HCT116 (cell line): ENCODE data around the gene IL1R2. TPM values are rescaled to one million over a fixed set of nuclear protein-coding genes. Genes with fewer than 3 reads are reported as not detected.

Source experiments
- ATAC-seq: fragments of 200-7000 bp; cut with Tn5 transposase; 2 replicates; pipeline ENCODE4 v1.9.1; 2020; ENCODE audit warnings: mild to moderate bottlenecking, moderate library complexity
- BruUV-seq: library from RNA; stranded (reverse); fragments of 400-500 nt; replicated peaks from 2 replicates; lab custom pipeline; 2021; lab: Mats Ljungman, UMichigan
- CTCF ChIA-PET: fragments of 300-600 bp; sonication (Branson Sonifier 250); formaldehyde crosslinking; loops from one replicate; lab custom pipeline; 2021; ENCODE audit warnings: antibody characterized with exemption; lab: Charles Lee
- POLR2A ChIA-PET: fragments of 300-600, 350-600 bp; sonication (Branson Sonifier 250); formaldehyde crosslinking; loops from one replicate; lab custom pipeline; 2021; ENCODE audit warnings: antibody characterized with exemption; lab: Charles Lee
- RAD21 ChIA-PET, 2 experiments: fragments of 300-600 bp; sonication (Branson Sonifier 250); formaldehyde crosslinking; loops; one replicate each; lab custom pipeline; 2023; ENCODE audit warnings: low total read pairs in 2 of 2; ENCODE audit not compliant: uncharacterized antibody in 2 of 2, unreplicated experiment in 2 of 2, low non-redundant PET in 1 of 2; lab: Charles Lee
- DNase-seq: peaks from one replicate; pipeline ENCODE4 v3.0.0-alpha.2; 2010; ENCODE audit warnings: low read depth, low spot score
- H2AFZ ChIP-seq: fragments of 200-600 bp; shearing (Covaris generic), sonication (generic); 2 replicates; pipeline ENCODE4 v1.6.1; 2017; ENCODE audit warnings: low read depth, mixed run types, mixed read lengths, antibody characterized with exemption, low read length; ENCODE audit not compliant: poor library complexity, severe bottlenecking
- H3K27ac ChIP-seq: 2 replicates; pipeline ENCODE4 v1.5.1; 2012; ENCODE audit warnings: low read depth, low read length
- H3K27me3 ChIP-seq: fragments of 200-600 bp; sonication (generic); 2 replicates; pipeline ENCODE4 v1.6.1; 2016; ENCODE audit warnings: mixed run types, low read length, mixed read lengths; ENCODE audit not compliant: insufficient read depth
- H3K36me3 ChIP-seq, 2 experiments: fragments of 200-500 bp in 1 of 2; fragments of 200-600 bp in 1 of 2; sonication (Bioruptor generic) in 1 of 2; sonication (generic) in 1 of 2; 2 replicates each; pipeline versions ENCODE4 v1.5.1 to v1.6.1; 2014 to 2016; ENCODE audit warnings: low read length in 2 of 2, inconsistent platforms in 1 of 2, mixed read lengths in 1 of 2, mixed run types in 1 of 2; ENCODE audit not compliant: insufficient read depth in 2 of 2, control insufficient read depth in 1 of 2
- H3K4me1 ChIP-seq, 2 experiments: fragments of 200-600 bp in 1 of 2; sonication (generic) in 1 of 2; 2 replicates each; pipeline versions ENCODE4 v1.5.1 to v1.6.1; 2012 to 2017; ENCODE audit warnings: low read length in 2 of 2, inconsistent platforms in 1 of 2, mild to moderate bottlenecking in 1 of 2, mixed read lengths in 1 of 2, mixed run types in 1 of 2, moderate library complexity in 1 of 2; ENCODE audit not compliant: insufficient read depth in 2 of 2, control insufficient read depth in 1 of 2
- H3K4me2 ChIP-seq: fragments of 200-600 bp; sonication (generic); 2 replicates; pipeline ENCODE4 v1.6.1; 2017; ENCODE audit warnings: mixed run types, low read length, mixed read lengths
- H3K4me3 ChIP-seq, 2 experiments: fragments of 200-600 bp in 1 of 2; sonication (generic) in 1 of 2; replicated peaks in 1 of 2; 2 replicates each; pipeline ENCODE4 v1.5.1; 2011 to 2016; ENCODE audit warnings: low read length in 2 of 2, control low read depth in 1 of 2, low read depth in 1 of 2, mild to moderate bottlenecking in 1 of 2, mixed read lengths in 1 of 2, mixed run types in 1 of 2
- H3K79me2 ChIP-seq: fragments of 200-600 bp; sonication (generic); 2 replicates; pipeline ENCODE4 v1.6.1; 2017; ENCODE audit warnings: mild to moderate bottlenecking, mixed run types, low read length, moderate library complexity, mixed read lengths; ENCODE audit not compliant: insufficient read depth
- H3K9ac ChIP-seq: fragments of 200-600 bp; sonication (generic); 2 replicates; pipeline ENCODE4 v1.6.1; 2016; ENCODE audit warnings: low read length, mixed read lengths
- H3K9me2 ChIP-seq: fragments of 200-600 bp; sonication (generic), shearing (Covaris generic); 2 replicates; pipeline ENCODE4 v1.6.1; 2017; ENCODE audit warnings: mixed run types, mild to moderate bottlenecking, moderate library complexity; ENCODE audit not compliant: insufficient read depth
- H3K9me3 ChIP-seq, 2 experiments: fragments of 200-500 bp in 1 of 2; fragments of 200-600 bp in 1 of 2; sonication (Bioruptor generic) in 1 of 2; sonication (generic) in 1 of 2; 2 replicates each; pipeline ENCODE4 v1.6.1; 2014 to 2017; ENCODE audit warnings: low read length in 2 of 2, mixed read lengths in 2 of 2, inconsistent platforms in 1 of 2, low read depth in 1 of 2, mild to moderate bottlenecking in 1 of 2, mixed run types in 1 of 2, moderate library complexity in 1 of 2; ENCODE audit not compliant: control insufficient read depth in 1 of 2, insufficient read depth in 1 of 2
- H4K20me1 ChIP-seq: fragments of 200-600 bp; sonication (generic), shearing (Covaris generic); 2 replicates; pipeline ENCODE4 v1.6.1; 2017; ENCODE audit warnings: mixed run types, mild to moderate bottlenecking, moderate library complexity; ENCODE audit not compliant: insufficient read depth
- CBX3 ChIP-seq: IDR thresholded peaks from 2 replicates; pipeline ENCODE4 v1.6.1; 2012; ENCODE audit warnings: low read depth
- CTCF ChIP-seq, 3 experiments: fragments of 200-600 bp in 1 of 3; sonication (generic) in 1 of 3; IDR thresholded peaks in 2 of 3; conservative IDR thresholded peaks in 1 of 3; 2 replicates each; pipeline ENCODE4 v1.5.1; 2012 to 2017; ENCODE audit warnings: low read depth in 2 of 3, low read length in 2 of 3, antibody characterized with exemption in 1 of 3, borderline replicate concordance in 1 of 3, control low read depth in 1 of 3, mild to moderate bottlenecking in 1 of 3, mixed read lengths in 1 of 3, mixed run types in 1 of 3, moderate library complexity in 1 of 3; ENCODE audit not compliant: insufficient read depth in 1 of 3
- EGR1 ChIP-seq: IDR thresholded peaks from 2 replicates; pipeline ENCODE4 v1.6.1; 2012; ENCODE audit warnings: low read depth
- ELF1 ChIP-seq: IDR thresholded peaks from 2 replicates; pipeline ENCODE4 v1.6.1; 2012; ENCODE audit warnings: low read depth, borderline replicate concordance
- EZH2phosphoT487 ChIP-seq: fragments of 200-600 bp; IDR thresholded peaks from 2 replicates; pipeline ENCODE4 v1.6.1; 2018; ENCODE audit warnings: antibody characterized with exemption, borderline replicate concordance
- FOSL1 ChIP-seq: IDR thresholded peaks from 2 replicates; pipeline ENCODE4 v1.6.1; 2012; ENCODE audit warnings: low read depth
- JUND ChIP-seq: IDR thresholded peaks from 2 replicates; pipeline ENCODE4 v1.6.1; 2012
- POLR2A ChIP-seq: IDR thresholded peaks from 2 replicates; pipeline ENCODE4 v1.7.0; 2011; ENCODE audit warnings: borderline replicate concordance; ENCODE audit not compliant: insufficient read depth, insufficient read length; ENCODE audit errors: extremely low read depth
- SIN3A ChIP-seq: IDR thresholded peaks from 2 replicates; pipeline ENCODE4 v1.6.1; 2012; ENCODE audit warnings: low read depth
- SP1 ChIP-seq: IDR thresholded peaks from 2 replicates; pipeline ENCODE4 v1.6.1; 2012; ENCODE audit warnings: low read depth
- TCF7L2 ChIP-seq: IDR thresholded peaks from 2 replicates; pipeline ENCODE4 v1.7.0; 2011; ENCODE audit warnings: borderline replicate concordance, inconsistent platforms; ENCODE audit not compliant: insufficient read depth, insufficient read length; ENCODE audit errors: extremely low read depth
- YY1 ChIP-seq: IDR thresholded peaks from 2 replicates; pipeline ENCODE4 v1.6.1; 2011; ENCODE audit warnings: low read length, low read depth, moderate library complexity, mild to moderate bottlenecking; ENCODE audit not compliant: insufficient replicate concordance; ENCODE audit errors: extremely low read depth
- intact Hi-C: fragments of 100-400 bp; cut with micrococcal nuclease; formaldehyde crosslinking; loops from 2 replicates; pipeline ENCODE4 v1.10.0; 2022
- total RNA-seq: library from RNA; stranded (reverse); gene quantifications from one replicate; pipeline ENCODE4 v1.2.1, GENCODE V29; 2021; ENCODE audit not compliant: unreplicated experiment
- TF ChIP-seq, protein P1 (sequence below): IDR thresholded peaks from 2 replicates; pipeline ENCODE4 v1.6.1; 2011; ENCODE audit warnings: mild to moderate bottlenecking, low read length, moderate library complexity; ENCODE audit not compliant: insufficient replicate concordance; ENCODE audit errors: extremely low read depth

Gene IL1R2
- total RNA-seq, 1 experiment from 2014 or later = 0.52 TPM

DNA sequence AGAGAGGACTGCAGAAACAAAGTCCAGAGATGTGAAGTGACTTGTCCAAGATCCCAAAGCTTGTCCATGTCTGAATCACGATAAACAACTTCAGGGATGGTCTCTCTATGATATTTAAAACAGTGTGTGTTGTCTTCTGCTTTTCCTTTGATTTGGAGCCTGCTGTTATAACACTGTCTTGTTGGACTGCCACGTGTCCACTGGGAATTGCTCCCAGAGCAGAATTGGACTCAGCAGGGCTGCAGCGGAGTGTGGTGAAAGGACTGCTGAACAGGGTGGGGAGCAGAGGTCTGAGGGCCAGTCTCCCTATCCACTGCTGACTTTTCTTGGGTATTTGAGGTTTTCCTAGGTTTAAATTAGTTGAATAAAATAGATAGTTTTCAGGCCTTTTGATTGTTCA, 68.3 kb downstream of the IL1R2 start:
- POLR2A ChIA-PET = no interaction called here
- DNase-seq (no peak), ATAC-seq (no peak)
- RAD21 ChIA-PET = no interaction called here
- no TSS peak for BruUV-seq
- intact Hi-C loops = no loop called here
- Histone ChIP-seq H3K36me3 (no peaks in the 10 kb centered on the region), H4K20me1 (no peaks in the 10 kb centered on the region), H3K9me3 (no peaks in the 10 kb centered on the region), H3K4me3 (no peak overlapping the region), H3K9ac (no peak overlapping the region), H3K27ac (no peak overlapping the region), H3K4me2 (no peak overlapping the region), H3K79me2 (no peaks in the 10 kb centered on the region), H3K4me1 (peaks cover 11 to 18% of the 10 kb centered on the region in 2 experiments)
- TF ChIP-seq YY1 = no peak
- no peak for TF ChIP-seq FOSL1
- TF ChIP-seq POLR2A = no peak
- no peak for TF ChIP-seq ELF1
- no peak for TF ChIP-seq CBX3
- no peak for TF ChIP-seq EZH2phosphoT487
- no peak for TF ChIP-seq SIN3A
- TF ChIP-seq CTCF (IDR thresholded peaks at IDR 0.05 in 2 of 3, conservative IDR thresholded peaks at IDR 0.05 in 1 of 3; ENCODE audit: borderline replicate concordance in 1 of 3, insufficient read depth in 1 of 3, low read depth in 2 of 3, low read length in 2 of 3) = no peak
- TF ChIP-seq TCF7L2 = no peak
- no peak for TF ChIP-seq EGR1
- no peak for TF ChIP-seq SP1
- no peak for TF ChIP-seq JUND
- TF ChIP-seq, protein P1, sequence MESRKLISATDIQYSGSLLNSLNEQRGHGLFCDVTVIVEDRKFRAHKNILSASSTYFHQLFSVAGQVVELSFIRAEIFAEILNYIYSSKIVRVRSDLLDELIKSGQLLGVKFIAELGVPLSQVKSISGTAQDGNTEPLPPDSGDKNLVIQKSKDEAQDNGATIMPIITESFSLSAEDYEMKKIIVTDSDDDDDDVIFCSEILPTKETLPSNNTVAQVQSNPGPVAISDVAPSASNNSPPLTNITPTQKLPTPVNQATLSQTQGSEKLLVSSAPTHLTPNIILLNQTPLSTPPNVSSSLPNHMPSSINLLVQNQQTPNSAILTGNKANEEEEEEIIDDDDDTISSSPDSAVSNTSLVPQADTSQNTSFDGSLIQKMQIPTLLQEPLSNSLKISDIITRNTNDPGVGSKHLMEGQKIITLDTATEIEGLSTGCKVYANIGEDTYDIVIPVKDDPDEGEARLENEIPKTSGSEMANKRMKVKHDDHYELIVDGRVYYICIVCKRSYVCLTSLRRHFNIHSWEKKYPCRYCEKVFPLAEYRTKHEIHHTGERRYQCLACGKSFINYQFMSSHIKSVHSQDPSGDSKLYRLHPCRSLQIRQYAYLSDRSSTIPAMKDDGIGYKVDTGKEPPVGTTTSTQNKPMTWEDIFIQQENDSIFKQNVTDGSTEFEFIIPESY = no peak
- TF ChIP-seq, all 23 proteins: peak for 0
- CTCF ChIA-PET = no interaction called here
- Histone ChIP-seq H3K27me3 (no peaks in the 10 kb centered on the region), H3K9me2 (no peaks in the 10 kb centered on the region), H2AFZ (no peak overlapping the region)
